ENCODE results near the gene FN3KRP.
"Not testable (repeated sequence)": the region's sequence is repeated elsewhere in the genome, so short reads cannot be mapped to it uniquely, and the experiment has no call there.

Gene FN3KRP

DNA sequence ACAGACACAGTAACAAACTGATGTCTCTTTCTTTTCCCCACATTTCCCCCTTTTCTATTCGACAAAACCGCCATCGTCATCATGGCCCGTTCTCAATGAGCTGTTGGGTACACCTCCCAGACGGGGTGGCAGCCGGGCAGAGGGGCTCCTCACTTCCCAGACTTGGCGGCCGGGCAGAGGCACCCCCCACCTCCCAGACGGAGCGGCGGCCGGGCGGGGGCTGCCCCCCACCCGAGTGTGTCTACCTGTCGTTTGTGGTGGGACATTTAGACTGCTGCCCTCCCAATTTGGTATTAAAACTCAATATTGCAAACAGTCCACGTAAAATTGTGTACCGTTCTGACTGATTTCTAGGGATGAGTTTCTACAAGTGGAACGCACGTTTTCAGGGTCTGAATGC, 58.0 kb downstream of the FN3KRP start:
- H3K27ac ChIP-seq (ENCODE audit: insufficient read depth in 1 of 2, low read depth in 1 of 2, low read length in 2 of 2, poor library complexity in 1 of 2, severe bottlenecking in 2 of 2); POLR2A ChIA-PET; DNase-seq; H3K4me3 ChIP-seq (ENCODE audit: control insufficient read depth in 1 of 7, extremely low read depth in 1 of 7, insufficient read depth in 4 of 7, low read depth in 2 of 7, low read length in 6 of 7); H3K9me3 ChIP-seq (ENCODE audit: control extremely low read depth in 1 of 5, control insufficient read depth in 4 of 5, insufficient read depth in 2 of 5, low read depth in 1 of 5, low read length in 4 of 5); H3K27me3 ChIP-seq (replicated peaks in 2 of 5; ENCODE audit: control insufficient read depth in 4 of 5, insufficient read depth in 5 of 5, low read length in 4 of 5); H3K4me1 ChIP-seq (ENCODE audit: control extremely low read depth in 1 of 4, control insufficient read depth in 4 of 4, insufficient read depth in 4 of 4, low read length in 3 of 4): not testable (repeated sequence)
- 95% methylated on average over 17 of the region's 19 CpGs for WGBS (ENCODE audit: insufficient coverage)
- peaks cover 0 to 28% (median 19%) of the 10 kb centered on the region in 4 experiments for H3K36me3 ChIP-seq (ENCODE audit: control insufficient read depth in 4 of 4, insufficient read depth in 4 of 4, low read length in 3 of 4)
- CTCF ChIA-PET: interaction anchor here (1.3 to 2.9 kb wide), 3 partner anchors 9 to 105 kb away, joined by 3 to 9 read pairs (median 4); no protein-coding TSS in a partner anchor

DNA sequence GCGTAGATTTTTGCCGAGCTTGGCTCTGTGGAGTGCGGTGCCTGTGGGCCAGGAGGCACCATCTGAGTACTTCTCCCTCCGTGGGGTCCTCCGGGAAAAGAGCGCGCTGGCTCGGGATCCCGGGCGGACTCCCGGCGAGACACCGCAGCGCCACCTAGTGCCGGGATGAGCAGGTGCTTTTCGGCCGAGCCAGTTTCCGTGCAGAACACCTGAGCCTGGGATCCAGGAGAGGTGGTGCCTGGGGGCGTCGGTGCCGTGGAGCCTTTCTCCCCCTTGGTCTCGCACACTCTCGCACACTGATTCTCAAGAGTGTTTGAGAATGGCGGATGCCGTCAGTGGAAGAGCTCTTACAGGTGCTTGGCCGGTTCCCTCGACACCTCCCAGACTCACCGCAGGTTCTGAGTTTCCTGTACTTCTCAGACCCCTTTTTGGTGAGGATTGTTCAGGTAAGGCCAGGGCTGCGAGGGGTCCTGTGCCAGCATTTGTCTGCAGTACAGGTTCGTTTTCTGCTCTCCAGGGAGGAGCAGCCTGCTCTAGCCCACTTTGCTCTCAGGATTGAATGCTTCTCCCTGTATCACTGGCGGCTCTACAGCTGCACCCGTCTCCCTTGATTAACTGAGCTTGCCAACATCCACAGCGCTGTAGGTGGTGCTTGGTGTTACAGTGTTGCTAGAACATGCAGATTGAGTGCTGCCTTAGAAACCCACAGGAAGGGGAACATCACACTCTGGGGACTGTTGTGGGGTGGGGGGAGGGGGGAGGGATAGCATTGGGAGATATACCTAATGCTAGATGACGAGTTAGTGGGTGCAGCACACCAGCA, 58.7 kb downstream of the FN3KRP start:
- Histone ChIP-seq H3K4me3 (ENCODE audit: control insufficient read depth in 1 of 7, extremely low read depth in 1 of 7, insufficient read depth in 4 of 7, low read depth in 2 of 7, low read length in 6 of 7) (peak overlapping the region in 3 of 7 experiments; percentile 11 to 48 (median 42)), H3K36me3 (ENCODE audit: control insufficient read depth in 4 of 4, insufficient read depth in 4 of 4, low read length in 3 of 4) (peaks cover 0 to 28% (median 14%) of the 10 kb centered on the region in 4 experiments), H3K9me3 (ENCODE audit: control extremely low read depth in 1 of 5, control insufficient read depth in 4 of 5, insufficient read depth in 2 of 5, low read depth in 1 of 5, low read length in 4 of 5) (no peaks in the 10 kb centered on the region), H3K4me1 (ENCODE audit: control extremely low read depth in 1 of 4, control insufficient read depth in 4 of 4, insufficient read depth in 4 of 4, low read length in 3 of 4) (peaks cover 0 to 8% (median 8%) of the 10 kb centered on the region in 4 experiments), H3K27ac (ENCODE audit: insufficient read depth in 1 of 2, low read depth in 1 of 2, low read length in 2 of 2, poor library complexity in 1 of 2, severe bottlenecking in 2 of 2) (no peak overlapping the region), H3K27me3 (replicated peaks in 2 of 5; ENCODE audit: control insufficient read depth in 4 of 5, insufficient read depth in 5 of 5, low read length in 4 of 5) (no peaks in the 10 kb centered on the region)
- WGBS (ENCODE audit: insufficient coverage): 44% methylated on average over 28 of the region's 34 CpGs
- CTCF ChIA-PET: interaction anchor here (0.7 to 2.9 kb wide), 7 partner anchors 10 to 108 kb away, joined by 3 to 9 read pairs (median 4); no protein-coding TSS in a partner anchor
- DNase-seq: peak; percentile 22 to 50 (median 41)
- POLR2A ChIA-PET: interaction anchor here (0.6 kb wide), 1 partner anchor 317 kb away, joined by 3 read pairs; the partner anchor contains the start of gene NARF

- no peak for DNase-seq
- Histone ChIP-seq H3K9me3 (ENCODE audit: control extremely low read depth in 1 of 5, control insufficient read depth in 4 of 5, insufficient read depth in 2 of 5, low read depth in 1 of 5, low read length in 4 of 5) (no peaks in the 10 kb centered on the region), H3K36me3 (ENCODE audit: control insufficient read depth in 4 of 4, insufficient read depth in 4 of 4, low read length in 3 of 4) (peaks cover 0 to 28% (median 13%) of the 10 kb centered on the region in 4 experiments), H3K27me3 (replicated peaks in 2 of 5; ENCODE audit: control insufficient read depth in 4 of 5, insufficient read depth in 5 of 5, low read length in 4 of 5) (no peaks in the 10 kb centered on the region), H3K4me1 (ENCODE audit: control extremely low read depth in 1 of 4, control insufficient read depth in 4 of 4, insufficient read depth in 4 of 4, low read length in 3 of 4) (peaks cover 0 to 8% (median 8%) of the 10 kb centered on the region in 4 experiments), H3K27ac (ENCODE audit: insufficient read depth in 1 of 2, low read depth in 1 of 2, low read length in 2 of 2, poor library complexity in 1 of 2, severe bottlenecking in 2 of 2) (no peak overlapping the region), H3K4me3 (ENCODE audit: control insufficient read depth in 1 of 7, extremely low read depth in 1 of 7, insufficient read depth in 4 of 7, low read depth in 2 of 7, low read length in 6 of 7) (no peak overlapping the region)
- CTCF ChIA-PET: interaction anchor here (0.7 to 1.4 kb wide), 4 partner anchors 8 to 108 kb away, joined by 3 to 5 read pairs (median 3); no protein-coding TSS in a partner anchor
- WGBS (ENCODE audit: insufficient coverage): 97% methylated on average over 13 of the region's 13 CpGs
- POLR2A ChIA-PET: no interaction called here
Measured at GRCh38 chr17:82776454-82776853, 59.9 kb downstream of the FN3KRP start.
